HepG2 (cell line): ENCODE measurements around the gene CKAP2. TPM values are rescaled to one million over a fixed set of nuclear protein-coding genes. Genes with fewer than 3 reads are reported as not detected.

ENCODE experiments used
- HBP1 ChIP-seq: IDR thresholded peaks from 2 replicates; pipeline ENCODE4 v1.6.1; 2016; ENCODE audit warnings: low read depth, control low read depth
- HNF4G ChIP-seq, 2 experiments: sonication (generic) in 1 of 2; formaldehyde crosslinking in 1 of 2; IDR thresholded peaks; 2 replicates each; pipeline versions ENCODE4 v1.4.0 to v1.6.1; 2011 to 2020; ENCODE audit warnings: borderline replicate concordance in 2 of 2, low read depth in 2 of 2, mild to moderate bottlenecking in 2 of 2, low read length in 1 of 2, missing genetic modification reagents in 1 of 2, moderate library complexity in 1 of 2
- SMAD1 ChIP-seq: sonication (generic); formaldehyde crosslinking; IDR thresholded peaks from 2 replicates; pipeline ENCODE4 v1.4.0; 2020; ENCODE audit warnings: missing genetic modification reagents, low read depth, mild to moderate bottlenecking, borderline replicate concordance
- SRSF1 ChIP-seq: fragments of 200-400 bp; formaldehyde crosslinking; optimal IDR thresholded peaks from 2 replicates; pipeline ENCODE3; 2017; ENCODE audit warnings: mild to moderate bottlenecking, low read depth, low read length, moderate library complexity
- TARDBP ChIP-seq: sonication (generic); formaldehyde crosslinking; IDR thresholded peaks from 2 replicates; pipeline ENCODE4 v1.8.0; 2022; ENCODE audit warnings: mild to moderate bottlenecking, missing genetic modification reagents
- TCF12 ChIP-seq, 2 experiments: fragments of 450-650 bp in 1 of 2; sonication (generic) in 1 of 2; formaldehyde crosslinking in 1 of 2; IDR thresholded peaks; 2 replicates each; pipeline versions ENCODE4 v1.6.1 to v1.8.0; 2017 to 2022; ENCODE audit warnings: antibody characterized with exemption in 1 of 2, mild to moderate bottlenecking in 1 of 2, missing genetic modification reagents in 1 of 2, moderate library complexity in 1 of 2
- ZNF280D ChIP-seq: sonication (generic); formaldehyde crosslinking; IDR thresholded peaks from 2 replicates; pipeline ENCODE4 v1.5.1; 2020; ENCODE audit warnings: mild to moderate bottlenecking, missing genetic modification reagents
- ZNF333 ChIP-seq: sonication (generic); formaldehyde crosslinking; IDR thresholded peaks from 2 replicates; pipeline ENCODE4 v1.4.0; 2020; ENCODE audit warnings: mild to moderate bottlenecking, missing genetic modification reagents, borderline replicate concordance
- ZNF441 ChIP-seq: sonication (generic); formaldehyde crosslinking; IDR thresholded peaks from 2 replicates; pipeline ENCODE4 v1.7.0; 2021; ENCODE audit warnings: missing genetic modification reagents, borderline replicate concordance
- ZNF660 ChIP-seq: sonication (generic); formaldehyde crosslinking; IDR thresholded peaks from 2 replicates; pipeline ENCODE4 v1.5.1; 2020; ENCODE audit warnings: mild to moderate bottlenecking, low read depth, missing genetic modification reagents, borderline replicate concordance
- polyA plus RNA-seq, 8 experiments: library from polyadenylated mRNA; depleted of rRNA in 3 of 8; stranded (reverse) in 7 of 8; unstranded in 1 of 8; fragments of >200 nt; fragmentation: Illumina TruSeq in 4 of 8; extraction: Trizol in 4 of 8; gene quantifications; 2 replicates each; pipeline versions ENCODE4 v1.2.1 to v1.2.3, GENCODE V29; 2011 to 2016; ENCODE audit warnings: low read depth in 4 of 8, missing spikeins in 1 of 8, mixed read lengths in 1 of 8; ENCODE audit not compliant: insufficient read depth in 1 of 8
- total RNA-seq, 5 experiments: library from RNA; depleted of rRNA; stranded (reverse); fragments of >200 nt; fragmentation: Illumina TruSeq; extraction: Trizol; gene quantifications; 2 replicates each; pipeline ENCODE4 v1.2.3, GENCODE V29; 2016; ENCODE audit warnings: low read depth in 1 of 5

Gene CKAP2
- total and polyA plus RNA-seq, 2 of the 13 experiments (the other 11 are each of a cell fraction or from before 2014, with no cell fraction given): 6.7 to 40.3 TPM

GRCh38 chr13:52454820-52455676, at the start of gene CKAP2 (continued):
- no peak for TF ChIP-seq SMAD1
- no peak for TF ChIP-seq ZNF441 (CRISPR knock-in tag)
- no peak for TF ChIP-seq TCF12 (IDR thresholded peaks at IDR 0.05)
- peak; percentile 93 for TF ChIP-seq TCF12 (CRISPR knock-in tag; IDR thresholded peaks at IDR 0.05)
- TF ChIP-seq ZNF333 (CRISPR knock-in tag): peak; percentile 96
- no peak for TF ChIP-seq HBP1 (CRISPR knock-in tag)
- TF ChIP-seq HNF4G (IDR thresholded peaks at IDR 0.05; ENCODE audit: borderline replicate concordance, low read depth, low read length): no peak
- TF ChIP-seq HNF4G (CRISPR knock-in tag; IDR thresholded peaks at IDR 0.05; ENCODE audit: borderline replicate concordance, low read depth): no peak
- no peak for TF ChIP-seq ZNF280D (CRISPR knock-in tag)
- no peak for TF ChIP-seq ZNF660 (CRISPR knock-in tag)
- TF ChIP-seq TARDBP (CRISPR knock-in tag): peak; percentile 60; the same call in 1 of the 2 replicates
- TF ChIP-seq SRSF1: no peak
